Activated naive CD8-positive, alpha-beta T cell treated with anti-CD3 and anti-CD28 coated beads, Interleukin-2, amount 50 U/mL, for 24 hours (primary cell): ENCODE data around the gene MACROD1.
"Not testable (repeated sequence)": the region's sequence is repeated elsewhere in the genome, so short reads cannot be mapped to it uniquely, and the experiment has no call there.

Source experiments
- ATAC-seq: fragments of 150-1000 bp; cut with Tn5 transposase; one replicate; pipeline ENCODE4 v1.10.0; 2021
- DNase-seq: peaks from one replicate; pipeline ENCODE4 v3.0.0; 2021
- H3K27ac Mint-ChIP-seq: one replicate; pipeline ENCODE4 v1.8.0; 2021; ENCODE audit warnings: mild to moderate bottlenecking, mixed read lengths
- H3K27me3 Mint-ChIP-seq: one replicate; pipeline ENCODE4 v1.8.0; 2021; ENCODE audit warnings: mixed read lengths
- H3K36me3 Mint-ChIP-seq: one replicate; pipeline ENCODE4 v1.8.0; 2021; ENCODE audit warnings: low read depth, mixed read lengths
- H3K4me1 Mint-ChIP-seq: one replicate; pipeline ENCODE4 v1.8.0; 2021; ENCODE audit warnings: mixed read lengths
- H3K4me3 Mint-ChIP-seq: one replicate; pipeline ENCODE4 v1.8.0; 2021; ENCODE audit warnings: mild to moderate bottlenecking, moderate library complexity, mixed read lengths
- H3K9me3 Mint-ChIP-seq: one replicate; pipeline ENCODE4 v1.8.0; 2021; ENCODE audit warnings: mixed read lengths

Gene MACROD1

DNA sequence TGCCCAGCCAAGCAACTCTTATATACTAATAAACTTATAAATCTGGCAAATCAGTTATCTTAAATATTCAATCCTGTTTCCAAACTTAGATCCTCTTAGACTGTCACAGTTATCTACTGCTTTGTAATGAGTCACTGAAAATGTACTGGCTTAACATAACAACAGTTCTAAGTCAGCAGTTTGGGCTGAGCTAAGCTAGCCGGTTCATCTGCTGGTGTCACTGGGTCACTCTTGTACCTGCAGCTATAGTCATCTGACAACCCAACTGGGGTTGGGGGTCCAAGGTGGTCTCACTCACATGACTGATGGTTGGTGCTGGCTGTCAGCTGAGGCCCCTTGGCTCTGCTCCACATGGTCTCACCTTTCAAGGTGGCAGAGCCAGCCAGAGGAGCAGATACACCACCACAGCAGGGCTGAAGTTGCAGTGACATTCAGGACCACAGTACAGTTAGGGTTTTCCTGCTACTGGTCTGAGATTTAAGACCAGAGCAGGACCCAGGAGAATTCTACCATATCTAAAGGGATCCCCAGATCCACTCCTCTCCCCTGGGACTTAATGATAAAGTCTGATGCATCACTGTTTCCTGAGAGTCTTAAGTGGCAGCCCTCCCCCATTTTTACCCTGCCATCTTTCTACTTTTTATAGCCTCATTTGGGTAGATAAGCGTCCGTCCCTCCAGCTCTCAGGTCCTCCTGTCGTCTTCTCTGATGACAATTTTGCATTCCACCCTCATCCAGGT is 7.9 kb upstream of the MACROD1 start:
- DNase-seq (no peak), ATAC-seq (no peak)
- Mint-ChIP-seq H3K4me1 (peaks cover 17% of the 10 kb centered on the region), H3K27ac (no peak overlapping the region), H3K4me3 (no peak overlapping the region), H3K27me3 (no peaks in the 10 kb centered on the region), H3K36me3 (peaks cover 4% of the 10 kb centered on the region), H3K9me3 (no peaks in the 10 kb centered on the region)

DNA sequence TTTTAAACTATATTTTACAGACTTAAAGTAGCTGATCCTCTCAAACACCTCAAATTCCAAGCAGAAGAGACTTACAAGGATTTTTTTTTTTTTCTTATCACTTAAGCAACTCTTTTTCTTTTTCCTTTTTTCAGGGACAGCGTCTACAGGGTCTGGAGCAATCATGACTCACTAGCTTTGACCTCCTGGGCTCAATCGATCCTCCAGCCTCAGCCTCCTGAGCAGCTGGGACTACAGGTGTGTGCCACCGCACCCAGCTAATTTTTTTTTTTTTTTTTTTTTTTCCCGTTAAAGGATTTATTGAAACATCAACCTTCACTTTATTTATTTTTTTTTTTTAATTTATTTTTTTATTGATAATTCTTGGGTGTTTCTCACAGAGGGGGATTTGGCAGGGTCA is 4.5 kb upstream of the MACROD1 start:
- ATAC-seq: no peak
- no peaks in the 10 kb centered on the region for H3K9me3 Mint-ChIP-seq
- H3K36me3 Mint-ChIP-seq: peaks cover 5% of the 10 kb centered on the region
- no peak overlapping the region for H3K27ac Mint-ChIP-seq
- peaks cover 11% of the 10 kb centered on the region for H3K4me1 Mint-ChIP-seq
- DNase-seq: no peak
- H3K27me3 Mint-ChIP-seq: no peaks in the 10 kb centered on the region
- H3K4me3 Mint-ChIP-seq: no peak overlapping the region

DNA sequence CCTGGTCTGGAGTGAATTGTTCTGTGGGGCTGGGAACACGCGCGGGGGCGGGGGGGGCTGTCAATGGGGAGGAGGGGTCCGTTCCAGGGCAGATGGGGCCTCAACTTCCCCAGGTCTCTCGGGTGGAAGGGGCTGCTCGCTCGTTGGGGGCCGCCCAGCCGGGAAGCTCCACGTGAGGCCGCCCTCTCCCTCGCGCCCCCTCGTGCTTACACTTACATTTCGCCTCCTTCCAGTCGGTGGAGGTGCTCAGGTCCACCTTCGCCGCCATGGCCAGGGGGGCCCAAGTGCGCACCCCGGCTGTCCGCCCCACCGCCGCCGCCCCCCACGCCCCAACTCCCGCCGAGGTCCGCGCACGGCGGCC is 452 bp downstream of the MACROD1 start:
- Mint-ChIP-seq H3K27ac (no peak overlapping the region), H3K4me3 (peak overlapping the region; percentile 95), H3K36me3 (peaks cover 1% of the 10 kb centered on the region), H3K9me3 (no peaks in the 10 kb centered on the region), H3K4me1 (peaks cover 18% of the 10 kb centered on the region), H3K27me3 (no peaks in the 10 kb centered on the region)
- DNase-seq (peak; percentile 34), ATAC-seq (peak; percentile 4)

GRCh38 chr11:64164392-64165312 is 1.3 kb downstream of the MACROD1 start:
- Mint-ChIP-seq H3K4me3 (peak overlapping the region; percentile 95), H3K9me3 (no peaks in the 10 kb centered on the region), H3K36me3 (peaks cover 1% of the 10 kb centered on the region), H3K27ac (peak overlapping the region; percentile 83), H3K4me1 (peaks cover 18% of the 10 kb centered on the region), H3K27me3 (no peaks in the 10 kb centered on the region)
- no peak for DNase-seq
- ATAC-seq: no peak

DNA sequence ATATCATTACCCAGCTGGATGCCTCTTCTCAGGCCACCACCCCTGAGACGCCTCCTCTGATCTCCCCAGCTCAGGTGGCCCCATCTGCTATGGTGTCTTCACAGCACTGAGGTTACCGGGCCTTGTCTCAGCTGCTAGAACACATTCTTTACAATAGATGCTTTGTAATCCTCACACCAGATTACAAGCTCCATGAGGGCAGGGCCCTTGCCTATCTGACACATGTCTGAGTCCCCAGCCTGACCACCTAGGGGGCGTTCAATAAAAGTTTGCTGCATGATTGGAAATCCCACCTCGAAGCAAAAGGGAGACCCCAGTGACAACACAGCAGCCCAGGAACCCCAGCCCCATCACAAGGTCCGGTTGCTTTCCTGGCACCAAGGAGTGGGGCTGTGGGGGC is 2.0 kb downstream of the MACROD1 start:
- no peaks in the 10 kb centered on the region for H3K27me3 Mint-ChIP-seq
- no peak for ATAC-seq
- H3K27ac Mint-ChIP-seq: no peak overlapping the region
- H3K4me3 Mint-ChIP-seq: peak overlapping the region; percentile 32
- H3K4me1 Mint-ChIP-seq: peaks cover 18% of the 10 kb centered on the region
- DNase-seq: no peak
- H3K36me3 Mint-ChIP-seq: peaks cover 1% of the 10 kb centered on the region
- no peaks in the 10 kb centered on the region for H3K9me3 Mint-ChIP-seq

- not testable (repeated sequence) for H3K27ac Mint-ChIP-seq, H3K4me3 Mint-ChIP-seq, DNase-seq, ATAC-seq, H3K27me3 Mint-ChIP-seq, H3K9me3 Mint-ChIP-seq, H3K36me3 Mint-ChIP-seq
- H3K4me1 Mint-ChIP-seq: peaks cover 14% of the 10 kb centered on the region
Observed at GRCh38 chr11:64162769-64163168, 3.1 kb downstream of the MACROD1 start.

DNA sequence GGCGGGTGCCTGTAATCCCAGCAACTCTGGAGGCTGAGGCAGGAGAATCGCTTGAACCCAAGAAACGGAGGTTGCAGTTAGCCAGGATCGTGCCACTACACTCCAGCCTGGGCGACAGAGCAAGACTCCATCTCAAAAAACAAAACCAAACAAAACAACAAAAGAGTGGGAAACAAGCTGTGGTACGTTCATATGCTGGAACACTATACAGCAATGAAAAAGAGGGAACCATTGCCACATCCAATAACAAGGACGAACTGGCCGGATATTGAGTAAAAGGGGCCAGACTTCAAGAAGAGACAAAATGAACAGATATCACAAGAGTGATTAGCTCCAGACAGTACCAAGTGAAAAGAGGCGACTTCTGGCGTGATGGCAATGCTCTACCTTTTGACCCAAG is 4.9 kb downstream of the MACROD1 start:
- DNase-seq: no peak
- peaks cover 8% of the 10 kb centered on the region for H3K4me1 Mint-ChIP-seq
- H3K36me3 Mint-ChIP-seq: no peaks in the 10 kb centered on the region
- H3K27ac Mint-ChIP-seq: no peak overlapping the region
- no peak overlapping the region for H3K4me3 Mint-ChIP-seq
- H3K27me3 Mint-ChIP-seq: no peaks in the 10 kb centered on the region
- no peaks in the 10 kb centered on the region for H3K9me3 Mint-ChIP-seq
- no peak for ATAC-seq

DNA sequence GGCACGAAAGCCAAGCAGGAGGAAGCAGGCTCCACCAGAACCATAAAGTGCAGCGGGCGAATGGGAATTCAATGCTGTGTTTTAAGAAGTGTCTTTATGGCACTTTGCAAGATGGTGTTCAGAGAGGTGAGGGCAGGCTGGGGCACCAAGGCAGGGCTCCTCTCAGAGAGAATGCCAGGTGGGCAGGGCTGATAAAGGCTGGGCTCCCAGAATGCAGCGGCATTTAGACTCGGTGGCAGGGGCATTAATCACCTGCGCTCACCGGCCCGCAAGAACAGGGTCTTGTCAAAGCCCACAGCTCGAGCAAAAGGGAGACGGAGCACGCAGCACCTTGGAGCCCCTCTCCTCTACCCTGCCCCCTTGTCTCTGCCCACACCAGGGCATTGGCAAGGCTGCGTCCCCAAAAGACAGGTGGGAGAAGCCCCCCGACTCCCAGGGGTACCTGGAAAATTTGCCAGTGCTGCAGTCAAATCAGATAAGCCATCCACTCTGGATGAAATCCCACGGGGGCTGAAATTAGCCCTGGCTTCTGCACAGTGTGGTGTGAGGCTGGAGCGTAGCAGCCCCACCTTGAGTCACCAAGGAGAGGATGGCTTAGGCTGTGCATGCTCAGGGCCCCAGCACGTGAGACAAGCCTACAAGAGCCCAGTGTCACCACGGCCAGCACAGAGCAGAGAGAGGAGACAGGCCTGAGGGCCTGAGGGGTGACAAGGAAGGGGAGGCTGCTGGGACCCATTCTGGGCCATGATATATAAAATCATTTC is 8.1 kb downstream of the MACROD1 start:
- no peaks in the 10 kb centered on the region for H3K36me3 Mint-ChIP-seq
- no peak overlapping the region for H3K4me3 Mint-ChIP-seq
- no peak overlapping the region for H3K27ac Mint-ChIP-seq
- H3K4me1 Mint-ChIP-seq: peaks cover 5% of the 10 kb centered on the region
- ATAC-seq (no peak), DNase-seq (no peak)
- H3K27me3 Mint-ChIP-seq: no peaks in the 10 kb centered on the region
- no peaks in the 10 kb centered on the region for H3K9me3 Mint-ChIP-seq

DNA sequence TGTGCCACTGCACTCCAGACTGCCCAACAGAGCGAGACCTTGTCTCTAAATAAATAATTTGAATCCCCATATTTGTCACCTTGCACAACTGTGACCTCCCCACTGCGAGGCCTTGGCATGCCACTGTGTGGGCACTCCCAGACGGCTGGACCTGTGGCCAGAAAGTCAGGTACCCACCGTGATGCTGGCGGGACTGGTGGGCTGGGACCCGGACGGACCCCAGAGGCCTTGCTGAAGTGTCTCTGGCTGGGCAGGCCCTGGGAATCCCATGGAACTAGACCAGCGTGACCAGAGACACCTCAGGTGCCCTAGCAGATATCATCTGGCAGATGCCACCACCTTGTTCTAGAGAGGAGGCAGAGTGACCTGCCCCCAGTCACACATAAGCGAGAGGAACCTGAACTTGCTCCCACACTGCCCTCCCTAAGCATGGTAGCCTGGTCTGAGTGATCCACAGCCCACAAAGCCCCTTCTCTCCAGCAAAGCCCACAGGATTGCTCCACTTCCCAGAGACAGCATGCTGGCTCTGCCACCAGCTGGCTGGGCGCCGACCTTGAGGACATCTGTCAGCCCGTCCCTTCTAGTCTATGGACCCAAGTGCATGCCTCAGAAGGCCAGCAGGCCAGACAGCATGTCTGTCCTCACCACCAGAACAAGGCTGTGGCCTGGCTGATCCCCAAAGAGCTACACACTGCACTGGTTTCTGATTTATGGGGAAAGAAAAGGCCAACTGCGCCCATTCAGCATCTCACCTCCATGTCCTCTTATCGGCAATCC is 9.5 kb downstream of the MACROD1 start:
- no peaks in the 10 kb centered on the region for H3K9me3 Mint-ChIP-seq
- H3K4me1 Mint-ChIP-seq: peaks cover 5% of the 10 kb centered on the region
- H3K36me3 Mint-ChIP-seq: no peaks in the 10 kb centered on the region
- H3K27ac Mint-ChIP-seq: no peak overlapping the region
- ATAC-seq (no peak), DNase-seq (no peak)
- no peak overlapping the region for H3K4me3 Mint-ChIP-seq
- H3K27me3 Mint-ChIP-seq: no peaks in the 10 kb centered on the region

DNA sequence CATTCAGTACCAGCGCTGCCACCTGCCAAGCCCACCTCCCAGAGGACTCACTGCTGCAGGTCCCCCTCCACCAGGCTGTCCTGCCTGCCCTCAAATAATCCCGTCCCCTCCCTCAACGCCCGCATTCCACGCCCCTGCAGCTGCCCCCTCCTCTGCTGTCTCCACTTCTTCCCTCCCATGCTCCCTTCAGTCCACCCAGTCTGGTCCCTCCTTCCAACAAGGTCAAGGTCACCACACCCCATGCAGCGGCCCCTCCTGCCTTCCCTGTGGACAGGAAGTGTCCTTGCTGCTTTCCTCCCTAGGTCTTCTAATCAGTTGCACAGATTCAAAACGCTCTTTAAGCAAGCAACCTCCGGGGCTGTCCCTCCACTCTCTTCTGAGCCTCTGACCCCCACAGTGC is 12.1 kb downstream of the MACROD1 start:
- DNase-seq (no peak), ATAC-seq (no peak)
- Mint-ChIP-seq H3K27me3 (no peaks in the 10 kb centered on the region), H3K4me3 (no peak overlapping the region), H3K4me1 (peaks cover 5% of the 10 kb centered on the region), H3K27ac (no peak overlapping the region), H3K36me3 (no peaks in the 10 kb centered on the region), H3K9me3 (no peaks in the 10 kb centered on the region)

DNA sequence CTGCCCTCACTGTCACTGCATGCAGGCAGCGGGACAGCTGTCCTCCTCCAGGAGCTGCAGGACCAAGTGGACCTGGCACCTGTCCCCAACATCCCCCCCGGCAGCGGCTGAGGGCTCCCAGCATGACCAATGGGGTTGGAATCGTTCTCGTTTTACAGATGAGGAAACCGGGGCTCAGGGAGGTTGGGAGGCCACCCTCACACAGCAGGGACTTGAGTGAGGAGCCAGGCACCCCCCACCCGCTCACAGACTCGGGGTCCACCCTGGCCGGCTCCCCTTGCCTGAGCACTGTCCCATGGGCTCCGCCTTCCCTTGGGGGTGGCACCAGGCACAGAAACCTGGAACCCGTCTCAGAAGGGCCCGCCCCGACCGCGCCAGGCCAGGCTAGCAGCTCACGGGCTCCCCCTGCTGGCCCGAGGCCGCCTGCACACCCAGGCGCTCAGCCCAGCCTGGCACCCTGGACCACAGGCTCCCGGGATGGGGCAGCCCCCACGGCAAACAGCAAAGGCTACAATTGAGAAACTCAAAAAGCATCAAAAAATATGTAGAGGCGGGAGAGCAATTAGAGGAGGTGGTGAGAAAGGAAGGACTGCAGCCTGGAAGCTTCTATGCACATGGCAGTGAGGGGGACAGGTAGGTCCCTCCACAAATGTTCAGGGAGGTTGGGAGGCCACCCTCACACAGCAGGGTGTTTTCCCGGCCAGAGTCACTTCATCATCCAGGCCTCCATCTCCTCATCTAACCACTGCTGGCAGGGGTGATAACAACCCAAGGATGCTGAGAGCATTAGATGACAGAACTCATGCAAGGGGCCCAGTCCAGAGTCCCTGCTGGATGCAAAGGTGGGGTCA is 12.8 kb downstream of the MACROD1 start:
- Mint-ChIP-seq H3K9me3 (no peaks in the 10 kb centered on the region), H3K27ac (no peak overlapping the region), H3K36me3 (no peaks in the 10 kb centered on the region), H3K4me3 (no peak overlapping the region), H3K27me3 (no peaks in the 10 kb centered on the region), H3K4me1 (peaks cover 5% of the 10 kb centered on the region)
- DNase-seq (peak; percentile 81), ATAC-seq (peak; percentile 91)

DNA sequence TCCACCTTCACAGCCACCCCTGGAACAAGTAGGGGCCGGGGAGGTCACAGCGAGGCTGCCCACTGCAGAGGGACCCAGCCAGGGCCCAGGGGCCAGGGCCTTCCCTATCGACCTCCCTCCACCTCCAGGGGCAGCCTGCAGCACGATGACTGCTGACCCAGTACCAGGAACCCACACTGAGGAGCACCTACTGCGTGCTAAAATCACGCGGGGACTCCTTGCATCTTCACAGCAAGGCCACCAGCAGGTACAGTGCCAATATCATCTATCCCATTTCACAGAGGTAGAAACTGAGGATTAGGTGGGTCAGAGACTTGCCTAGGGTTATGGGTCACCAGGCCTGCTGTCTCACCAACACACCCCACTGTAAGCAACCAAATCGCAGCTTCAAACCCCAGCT is 14.6 kb downstream of the MACROD1 start:
- H3K36me3 Mint-ChIP-seq: no peaks in the 10 kb centered on the region
- H3K4me3 Mint-ChIP-seq: no peak overlapping the region
- ATAC-seq (no peak), DNase-seq (no peak)
- no peaks in the 10 kb centered on the region for H3K9me3 Mint-ChIP-seq
- no peak overlapping the region for H3K27ac Mint-ChIP-seq
- H3K27me3 Mint-ChIP-seq: no peaks in the 10 kb centered on the region
- peaks cover 5% of the 10 kb centered on the region for H3K4me1 Mint-ChIP-seq

DNA sequence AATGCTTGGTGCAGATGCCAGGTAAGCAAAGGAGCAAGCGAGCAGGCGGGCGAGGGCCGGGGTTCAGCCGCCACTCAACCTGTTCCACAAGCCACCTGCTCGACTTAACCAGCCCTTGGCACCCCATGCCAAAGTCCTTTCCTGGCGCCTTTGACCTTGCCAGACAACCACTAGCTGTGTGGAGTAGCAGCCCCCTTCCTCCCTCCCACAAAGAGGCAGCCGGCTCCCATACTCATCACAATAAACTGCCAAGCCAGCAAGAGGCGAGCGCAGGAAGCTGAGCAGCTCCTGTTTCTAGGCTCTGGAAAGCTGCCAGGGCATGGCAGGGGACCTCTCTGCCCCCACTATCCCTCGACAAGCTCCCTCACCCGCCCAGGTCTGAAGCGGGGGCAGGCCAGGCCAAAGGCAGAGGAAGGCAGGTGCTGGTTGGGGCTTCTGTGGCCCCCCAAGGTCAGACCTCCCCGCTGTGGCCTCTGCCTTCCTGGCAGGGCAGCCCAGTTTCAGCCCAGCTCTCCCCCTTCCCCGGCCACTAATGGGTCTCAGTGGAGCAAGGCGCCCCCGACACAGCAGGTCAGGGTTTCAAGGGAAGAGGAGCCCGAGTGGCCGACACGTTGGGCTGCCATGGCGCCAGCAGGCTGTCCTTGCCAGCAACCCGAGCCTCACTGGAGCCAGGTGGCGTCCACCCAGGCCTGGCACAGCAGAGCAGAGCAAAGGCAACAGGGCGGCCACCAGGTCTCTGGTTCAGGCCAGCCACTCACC is 15.3 kb downstream of the MACROD1 start:
- no peaks in the 10 kb centered on the region for H3K36me3 Mint-ChIP-seq
- DNase-seq: no peak
- peaks cover 5% of the 10 kb centered on the region for H3K4me1 Mint-ChIP-seq
- no peaks in the 10 kb centered on the region for H3K27me3 Mint-ChIP-seq
- no peak overlapping the region for H3K27ac Mint-ChIP-seq
- no peak for ATAC-seq
- no peak overlapping the region for H3K4me3 Mint-ChIP-seq
- H3K9me3 Mint-ChIP-seq: no peaks in the 10 kb centered on the region
